K562 (cell line): ENCODE data around the gene DNAAF9. TPM values are rescaled to one million over a fixed set of nuclear protein-coding genes. Genes with fewer than 3 reads are reported as not detected.

ENCODE experiments used
- ADNP ChIP-seq: fragments of 200-800 bp; sonication (Bioruptor generic); IDR thresholded peaks from 2 replicates; pipeline ENCODE4 v1.6.1; 2016; ENCODE audit warnings: missing genetic modification characterization, missing compliant biosample characterization
- ASH1L ChIP-seq: fragments of 450-650 bp; IDR thresholded peaks from 2 replicates; pipeline ENCODE4 v1.6.1; 2018; ENCODE audit warnings: borderline replicate concordance, mild to moderate bottlenecking, low read depth; ENCODE audit not compliant: partially characterized antibody
- BRF1 ChIP-seq: IDR thresholded peaks from 3 replicates; pipeline ENCODE4 v1.6.1; 2011; ENCODE audit warnings: borderline replicate concordance, mild to moderate bottlenecking; ENCODE audit not compliant: insufficient read length; ENCODE audit errors: extremely low read depth
- C11orf30 ChIP-seq: fragments of 450-650 bp; IDR thresholded peaks from 2 replicates; pipeline ENCODE4 v1.6.1; 2016; ENCODE audit warnings: low read depth, mild to moderate bottlenecking
- CBX3 ChIP-seq, 2 experiments: IDR thresholded peaks; 1 replicate in 1 of 2; 2 replicates in 1 of 2; pipeline ENCODE4 v1.6.1; 2012; ENCODE audit warnings: inconsistent platforms in 2 of 2, low read length in 2 of 2, borderline replicate concordance in 1 of 2, control low read depth in 1 of 2
- CHD2 ChIP-seq: IDR thresholded peaks from 2 replicates; pipeline ENCODE4 v1.6.1; 2011; ENCODE audit warnings: low read depth, low read length
- EHMT2 ChIP-seq: fragments of 450-650 bp; IDR thresholded peaks from 2 replicates; pipeline ENCODE4 v1.6.1; 2018; ENCODE audit warnings: antibody characterized with exemption
- ETS2 ChIP-seq: IDR thresholded peaks from 2 replicates; pipeline ENCODE4 v1.6.1; 2016; ENCODE audit warnings: borderline replicate concordance, missing genetic modification characterization, mild to moderate bottlenecking, moderate library complexity, missing compliant biosample characterization; ENCODE audit not compliant: poor library complexity, severe bottlenecking
- GTF2E2 ChIP-seq: fragments of 200-800 bp; sonication (Bioruptor generic); IDR thresholded peaks from 2 replicates; pipeline ENCODE4 v1.6.1; 2016; ENCODE audit warnings: missing genetic modification characterization, missing compliant biosample characterization
- HDAC2 ChIP-seq: fragments of 450-650 bp; IDR thresholded peaks from 2 replicates; pipeline ENCODE4 v1.6.1; 2016; ENCODE audit warnings: mild to moderate bottlenecking
- HLTF ChIP-seq: fragments of 450-650 bp; IDR thresholded peaks from 2 replicates; pipeline ENCODE4 v1.6.1; 2016
- KDM2B ChIP-seq: fragments of 250-450 bp; sonication (Bioruptor Pico); IDR thresholded peaks from 2 replicates; pipeline ENCODE4 v1.8.0; 2021; ENCODE audit warnings: mild to moderate bottlenecking, moderate library complexity
- LEF1 ChIP-seq: fragments of 450-650 bp; IDR thresholded peaks from 2 replicates; pipeline ENCODE4 v1.6.1; 2016; ENCODE audit warnings: mild to moderate bottlenecking
- MXI1 ChIP-seq: IDR thresholded peaks from 2 replicates; pipeline ENCODE4 v1.6.1; 2011; ENCODE audit warnings: low read depth, mild to moderate bottlenecking, improper control_type of control experiment, low read length
- NCOA2 ChIP-seq, 2 experiments: fragments of 450-650 bp; IDR thresholded peaks; 2 replicates each; pipeline ENCODE4 v1.6.1; 2018; ENCODE audit warnings: mild to moderate bottlenecking in 2 of 2, moderate library complexity in 1 of 2; ENCODE audit not compliant: partially characterized antibody in 2 of 2
- RBM17 ChIP-seq: fragments of 200-400 bp; formaldehyde crosslinking; IDR thresholded peaks from 2 replicates; pipeline ENCODE4 v1.6.1; 2017; ENCODE audit warnings: low read depth, mild to moderate bottlenecking, low read length, borderline replicate concordance
- SMC3 ChIP-seq: conservative IDR thresholded peaks from 2 replicates; pipeline ENCODE4 v1.6.1; 2011; ENCODE audit warnings: low read depth, low read length, improper control_type of control experiment; ENCODE audit not compliant: insufficient read depth
- SRF ChIP-seq, 2 experiments: fragments of 250-450, 450-650 bp in 1 of 2; sonication (Bioruptor Pico) in 1 of 2; sonication (generic) in 1 of 2; formaldehyde crosslinking; IDR thresholded peaks; 2 replicates each; pipeline versions ENCODE4 v1.5.0 to v1.5.1; 2020 to 2022; ENCODE audit warnings: mild to moderate bottlenecking in 1 of 2, missing genetic modification reagents in 1 of 2
- XRCC3 ChIP-seq: fragments of 450-650 bp; IDR thresholded peaks from 2 replicates; pipeline ENCODE4 v1.6.1; 2017; ENCODE audit warnings: mild to moderate bottlenecking, moderate library complexity
- ZBTB8A ChIP-seq: fragments of 450-650 bp; IDR thresholded peaks from 2 replicates; pipeline ENCODE4 v1.6.1; 2018; ENCODE audit warnings: mild to moderate bottlenecking, moderate library complexity; ENCODE audit not compliant: partially characterized antibody
- ZNF232 ChIP-seq: sonication (generic); formaldehyde crosslinking; IDR thresholded peaks from 2 replicates; pipeline ENCODE4 v1.8.0; 2022; ENCODE audit warnings: mild to moderate bottlenecking, missing genetic modification reagents
- ZNF444 ChIP-seq: fragments of 250-450 bp; sonication (Bioruptor Pico); IDR thresholded peaks from 2 replicates; pipeline ENCODE4 v1.4.0; 2020; ENCODE audit warnings: mild to moderate bottlenecking, moderate library complexity
- ZNF696 ChIP-seq: fragments of 250-450 bp; sonication (Bioruptor Pico); conservative IDR thresholded peaks from 2 replicates; pipeline ENCODE4 v1.4.0; 2020; ENCODE audit warnings: mild to moderate bottlenecking, moderate library complexity
- polyA plus RNA-seq, 8 experiments: library from polyadenylated mRNA; depleted of rRNA in 4 of 8; stranded (reverse) in 5 of 8; unstranded in 3 of 8; fragments of >200 nt; fragmentation: Nextera tagmentation in 2 of 8; fragmentation: Illumina TruSeq in 1 of 8; extraction: Ambion mirVana in 2 of 8; extraction: Trizol in 1 of 8; gene quantifications; 2 replicates each; pipeline versions ENCODE4 v1.2.1 to v1.2.3, GENCODE V29; 2011 to 2014; ENCODE audit warnings: inconsistent platforms in 1 of 8, missing spikeins in 1 of 8
- total RNA-seq, 7 experiments: library from RNA; depleted of rRNA in 6 of 7; stranded (reverse); fragments of >200 nt in 6 of 7; fragmentation: Illumina TruSeq in 2 of 7; extraction: Trizol in 2 of 7; gene quantifications; 2 replicates each; pipeline versions ENCODE4 v1.2.1 to v1.2.3, GENCODE V29; 2011 to 2021; ENCODE audit warnings: low replicate concordance in 1 of 7
- TF ChIP-seq, protein P1 (sequence below), 3 experiments: IDR thresholded peaks in 2 of 3; conservative IDR thresholded peaks in 1 of 3; 2 replicates each; pipeline ENCODE4 v1.5.1; 2011 to 2012; ENCODE audit warnings: low read length in 3 of 3, mild to moderate bottlenecking in 3 of 3, control low read depth in 2 of 3, improper control_type of control experiment in 1 of 3, inconsistent platforms in 1 of 3, low read depth in 1 of 3, mixed read lengths in 1 of 3, moderate library complexity in 1 of 3; ENCODE audit not compliant: insufficient read depth in 2 of 3
- TF ChIP-seq, protein P2 (sequence below): fragments of 250-450 bp; sonication (Bioruptor Pico); IDR thresholded peaks from 2 replicates; pipeline ENCODE4 v1.5.0; 2021; ENCODE audit warnings: mild to moderate bottlenecking, moderate library complexity

The DNAAF9 gene
- total and polyA plus RNA-seq, 9 of the 15 experiments (the other 6 are each of a cell fraction or from before 2014, with no cell fraction given): 0.42 to 2.9 (median 1.9) TPM

DNA sequence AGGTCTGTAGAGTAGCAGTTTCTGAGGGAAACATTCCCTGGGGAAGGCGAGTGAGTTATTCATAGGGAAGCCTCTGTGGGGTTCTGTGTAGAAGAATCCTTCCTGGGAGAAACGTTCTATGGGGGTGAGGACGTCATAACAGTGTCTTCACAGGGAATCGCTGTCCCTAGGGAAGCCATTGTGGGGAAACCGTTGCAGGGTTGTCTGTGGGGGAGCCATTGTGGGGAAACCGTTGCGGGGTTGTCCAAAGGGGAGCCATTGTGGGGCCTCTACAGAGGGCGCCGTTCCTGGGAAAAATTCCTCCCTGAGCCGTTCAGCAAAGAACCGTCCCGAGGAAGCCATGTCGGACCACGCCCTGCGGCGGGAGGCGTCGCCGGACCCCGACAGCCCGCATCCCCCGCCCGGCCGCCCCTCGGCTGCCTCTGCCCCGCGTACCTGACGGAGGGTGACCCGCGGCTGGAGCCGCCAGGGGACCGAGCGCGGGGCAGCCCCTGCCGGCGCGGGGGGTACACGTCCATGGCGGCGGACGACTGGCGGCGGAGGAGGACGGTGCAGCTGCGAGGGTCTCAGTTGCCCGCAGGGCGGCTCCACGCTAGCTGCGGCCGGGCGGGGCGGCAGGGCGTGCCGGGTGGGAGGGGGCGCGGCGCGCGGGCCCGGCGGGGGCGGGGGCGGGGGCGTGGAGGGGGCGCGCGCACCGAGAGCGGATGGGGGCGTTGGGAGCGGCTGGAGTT, at the start of gene DNAAF9 (continued):
- TF ChIP-seq NCOA2 (IDR thresholded peaks at IDR 0.05; ENCODE audit: partially characterized antibody in 2 of 2) (no peak), GTF2E2 (tag) (no peak; the same call in 1 of the 2 replicates), ZNF232 (CRISPR knock-in tag) (no peak), MXI1 (no peak), KDM2B (CRISPR knock-in tag) (no peak), ZNF444 (CRISPR knock-in tag) (no peak), HLTF (no peak), RBM17 (no peak), LEF1 (no peak), C11orf30 (no peak), ADNP (no peak), ZNF696 (CRISPR knock-in tag) (no peak), EHMT2 (no peak), ETS2 (tag) (no peak), ZBTB8A (no peak), SMC3 (no peak), HDAC2 (no peak), CBX3 (IDR thresholded peaks at IDR 0.05; ENCODE audit: borderline replicate concordance in 1 of 2, low read length in 2 of 2) (0 out of 3 replicates have a peak, but pooled peaks of 1 of the 2 experiments have one; percentile 12), CHD2 (no peak), ASH1L (no peak), XRCC3 (no peak), BRF1 (no peak), SRF (CRISPR knock-in tag; IDR thresholded peaks at IDR 0.05) (no peak)
- TF ChIP-seq, protein P1, sequence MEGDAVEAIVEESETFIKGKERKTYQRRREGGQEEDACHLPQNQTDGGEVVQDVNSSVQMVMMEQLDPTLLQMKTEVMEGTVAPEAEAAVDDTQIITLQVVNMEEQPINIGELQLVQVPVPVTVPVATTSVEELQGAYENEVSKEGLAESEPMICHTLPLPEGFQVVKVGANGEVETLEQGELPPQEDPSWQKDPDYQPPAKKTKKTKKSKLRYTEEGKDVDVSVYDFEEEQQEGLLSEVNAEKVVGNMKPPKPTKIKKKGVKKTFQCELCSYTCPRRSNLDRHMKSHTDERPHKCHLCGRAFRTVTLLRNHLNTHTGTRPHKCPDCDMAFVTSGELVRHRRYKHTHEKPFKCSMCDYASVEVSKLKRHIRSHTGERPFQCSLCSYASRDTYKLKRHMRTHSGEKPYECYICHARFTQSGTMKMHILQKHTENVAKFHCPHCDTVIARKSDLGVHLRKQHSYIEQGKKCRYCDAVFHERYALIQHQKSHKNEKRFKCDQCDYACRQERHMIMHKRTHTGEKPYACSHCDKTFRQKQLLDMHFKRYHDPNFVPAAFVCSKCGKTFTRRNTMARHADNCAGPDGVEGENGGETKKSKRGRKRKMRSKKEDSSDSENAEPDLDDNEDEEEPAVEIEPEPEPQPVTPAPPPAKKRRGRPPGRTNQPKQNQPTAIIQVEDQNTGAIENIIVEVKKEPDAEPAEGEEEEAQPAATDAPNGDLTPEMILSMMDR (IDR thresholded peaks at IDR 0.05 in 2 of 3, conservative IDR thresholded peaks at IDR 0.05 in 1 of 3; ENCODE audit: insufficient read depth in 2 of 3, low read depth in 1 of 3, low read length in 3 of 3): peak; percentile 25 to 91 (median 34); a peak in 4 of 6 replicates
- TF ChIP-seq, protein P2, sequence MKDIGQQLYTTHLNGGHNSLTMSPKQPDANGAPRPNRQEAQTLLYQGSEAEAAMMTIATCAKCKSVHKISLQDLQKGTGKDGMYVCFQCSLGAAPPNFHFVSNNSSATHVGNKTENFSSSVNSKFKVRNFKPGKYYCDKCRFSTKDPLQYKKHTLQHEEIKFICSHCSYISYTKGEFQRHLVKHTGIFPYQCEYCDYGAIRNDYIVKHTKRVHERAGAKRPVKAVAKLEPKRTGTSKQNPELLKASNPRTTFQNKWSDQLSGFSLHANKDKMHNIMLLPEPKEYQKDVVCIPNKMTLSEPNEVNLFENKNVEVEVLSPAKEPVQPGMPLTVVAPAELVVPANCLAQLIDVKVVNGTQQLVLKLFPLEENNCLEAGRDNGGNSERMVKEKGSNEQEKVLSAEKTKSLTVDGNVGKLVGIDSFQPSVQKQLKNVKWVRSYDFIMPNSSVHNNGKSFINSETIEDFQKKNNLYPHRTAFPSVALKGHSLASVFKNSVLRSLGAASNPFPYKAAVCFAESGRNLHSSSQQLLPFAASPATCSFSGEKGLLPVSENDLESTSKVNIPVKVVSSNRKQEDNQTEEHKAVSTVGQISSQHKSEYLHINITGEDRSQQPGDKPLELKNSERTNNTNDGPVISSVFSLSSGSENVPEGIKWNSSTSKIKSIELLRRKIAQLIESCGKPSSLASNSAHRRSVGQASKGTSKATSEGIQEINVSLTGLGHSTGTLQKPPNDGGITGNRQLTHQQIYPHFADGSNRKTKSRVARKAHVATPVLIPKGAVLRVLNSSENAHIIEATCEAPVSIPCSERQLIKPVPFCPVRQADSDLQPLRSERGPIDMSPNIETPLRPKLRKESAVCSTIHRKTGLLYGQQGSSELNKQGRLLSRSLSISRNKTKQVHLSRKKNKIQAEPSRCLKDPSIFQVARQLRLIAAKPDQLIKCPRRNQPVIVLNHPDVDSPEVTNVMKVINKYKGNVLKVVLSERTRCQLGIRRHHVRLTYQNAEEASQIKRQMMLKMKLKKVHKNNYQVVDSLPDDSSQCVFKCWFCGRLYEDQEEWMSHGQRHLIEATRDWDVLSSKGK (CRISPR knock-in tag): no peak
